ENCODE measurements around the gene NTM. TPM values are rescaled to one million over a fixed set of nuclear protein-coding genes. Genes with fewer than 3 reads are reported as not detected.

NTM gene
- total RNA-seq, 4 donors from 2014 or later = 0.21 to 3.2 (median 0.84) TPM

GRCh38 chr11:131762346-131763110 lies 392.1 kb downstream of the NTM start:
- no peak overlapping the region for H3K4me3 ChIP-seq
- H3K9me3 ChIP-seq = peaks cover 0 to 3% (median 0%) of the 10 kb centered on the region in 3 donors
- TF ChIP-seq POLR2A (IDR thresholded peaks at IDR 0.05) (no peak), CTCF (IDR thresholded peaks at IDR 0.05) (no peak)
- no peak overlapping the region for H3K27ac ChIP-seq
- H3K36me3 ChIP-seq = no peaks in the 10 kb centered on the region
- 87 to 91% methylated on average over 11 to 12 of the region's 17 CpGs for WGBS, 2 donors
- H3K27me3 ChIP-seq = peaks cover 0 to 13% (median 0%) of the 10 kb centered on the region in 4 donors
- DNase-seq = no peak
- H3K4me1 ChIP-seq = no peaks in the 10 kb centered on the region
- intact Hi-C loops (cut with DNase I) = no loop called here

GRCh38 chr11:131763193-131763890 lies 392.9 kb downstream of the NTM start:
- DNase-seq = no peak
- intact Hi-C loops (cut with DNase I) = no loop called here
- Histone ChIP-seq H3K27me3 (peaks cover 0 to 13% (median 0%) of the 10 kb centered on the region in 4 donors), H3K4me3 (no peak overlapping the region), H3K4me1 (no peaks in the 10 kb centered on the region), H3K27ac (no peak overlapping the region), H3K9me3 (peaks cover 0 to 3% (median 0%) of the 10 kb centered on the region in 3 donors), H3K36me3 (no peaks in the 10 kb centered on the region)
- WGBS, 2 donors = 26 to 40% methylated on average over 4 of the region's 4 CpGs
- TF ChIP-seq POLR2A (IDR thresholded peaks at IDR 0.05) (no peak), CTCF (IDR thresholded peaks at IDR 0.05) (no peak)

GRCh38 chr11:131764126-131764525 lies 393.7 kb downstream of the NTM start:
- Histone ChIP-seq H3K27me3 (peaks cover 0 to 13% (median 0%) of the 10 kb centered on the region in 4 donors), H3K4me3 (no peak overlapping the region), H3K9me3 (peaks cover 0 to 3% (median 0%) of the 10 kb centered on the region in 3 donors), H3K27ac (no peak overlapping the region), H3K4me1 (no peaks in the 10 kb centered on the region), H3K36me3 (no peaks in the 10 kb centered on the region)
- intact Hi-C loops (cut with DNase I) = no loop called here
- no peak for DNase-seq
- 66 to 71% methylated on average over 5 of the region's 5 CpGs for WGBS, 2 donors
- no peak for TF ChIP-seq CTCF (IDR thresholded peaks at IDR 0.05)
- TF ChIP-seq POLR2A (IDR thresholded peaks at IDR 0.05) = no peak

- no peak for DNase-seq
- intact Hi-C loops (cut with DNase I) = no loop called here
- Histone ChIP-seq H3K27me3 (peaks cover 0 to 13% (median 0%) of the 10 kb centered on the region in 4 donors), H3K27ac (no peak overlapping the region), H3K9me3 (peaks cover 0 to 3% (median 0%) of the 10 kb centered on the region in 3 donors), H3K4me3 (no peak overlapping the region), H3K36me3 (no peaks in the 10 kb centered on the region), H3K4me1 (no peaks in the 10 kb centered on the region)
- 41 to 77% methylated on average over 3 of the region's 3 CpGs for WGBS, 2 donors
- TF ChIP-seq CTCF (IDR thresholded peaks at IDR 0.05) = no peak
- no peak for TF ChIP-seq POLR2A (IDR thresholded peaks at IDR 0.05)
These were observed 394.2 kb downstream of the NTM start for GRCh38 chr11:131764649-131765048.

GRCh38 chr11:131766637-131767036 lies 396.2 kb downstream of the NTM start:
- Histone ChIP-seq H3K27me3 (no peaks in the 10 kb centered on the region), H3K36me3 (no peaks in the 10 kb centered on the region), H3K4me3 (no peak overlapping the region), H3K9me3 (no peaks in the 10 kb centered on the region), H3K4me1 (no peaks in the 10 kb centered on the region), H3K27ac (no peak overlapping the region)
- DNase-seq = no peak
- WGBS, 2 donors = 70 to 72% methylated on average over 7 of the region's 7 CpGs
- intact Hi-C loops (cut with DNase I) = no loop called here
- TF ChIP-seq CTCF (IDR thresholded peaks at IDR 0.05) (no peak), POLR2A (IDR thresholded peaks at IDR 0.05) (no peak)

Measured in esophagus squamous epithelium (tissue), 5 donors.